OCI-LY7 (cell line): ENCODE data around the gene COX6B1.

Experiments
- CTCF ChIP-seq: fragments of 200-600 bp; sonication (generic); conservative IDR thresholded peaks from 2 replicates; pipeline ENCODE4 v1.5.1; 2014; ENCODE audit warnings: mild to moderate bottlenecking, antibody characterized with exemption, low read length, moderate library complexity, mixed read lengths
- EZH2phosphoT487 ChIP-seq: fragments of 200-600 bp; sonication (generic); IDR thresholded peaks from 2 replicates; pipeline ENCODE4 v1.6.1; 2018; ENCODE audit warnings: low read depth, borderline replicate concordance, mild to moderate bottlenecking, mixed run types, antibody characterized with exemption, low read length, moderate library complexity, mixed read lengths

DNA sequence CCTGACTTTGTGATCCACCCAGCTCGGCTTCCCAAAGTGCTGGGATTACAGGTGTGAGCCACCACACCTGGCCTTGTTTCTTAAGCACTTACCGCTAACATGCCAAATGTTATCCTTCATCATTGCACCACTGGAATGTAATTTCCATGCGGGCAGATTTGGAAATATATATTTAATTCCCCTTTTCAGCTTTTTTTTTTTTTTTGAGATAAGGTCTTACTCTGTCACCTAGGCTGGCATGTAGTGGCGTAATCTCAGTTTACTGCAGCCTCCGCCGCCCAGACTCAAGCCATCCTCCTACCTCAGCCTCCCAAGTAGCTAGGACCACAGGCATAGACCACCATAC lies 13.8 kb downstream of the COX6B1 start:
- TF ChIP-seq CTCF (no peak), EZH2phosphoT487 (no peak)
